HG02852 (cell line): ENCODE results near the gene GABBR1.

Experiments
- ATAC-seq: cut with Tn5 transposase; IDR thresholded peaks from one replicate; pipeline ENCODE4 v1.9.1; 2021; ENCODE audit warnings: mild to moderate bottlenecking, moderate library complexity; ENCODE audit not compliant: unreplicated experiment

The GABBR1 gene

GRCh38 chr6:29655658-29656057 is 22.7 kb upstream of the GABBR1 start:
- ATAC-seq = no peak

- ATAC-seq = no peak
These were observed 20.6 kb upstream of the GABBR1 start for GRCh38 chr6:29653452-29654038.

- no peak for ATAC-seq
These were observed 19.2 kb upstream of the GABBR1 start for GRCh38 chr6:29652198-29652584.

- ATAC-seq = no peak
These were observed 18.6 kb upstream of the GABBR1 start for GRCh38 chr6:29651413-29652197.

GRCh38 chr6:29649701-29650673 is 17.0 kb upstream of the GABBR1 start:
- ATAC-seq = peak; percentile 96

- ATAC-seq = no peak
These were observed 15.1 kb upstream of the GABBR1 start for GRCh38 chr6:29647927-29648642.

GRCh38 chr6:29641430-29642148 is 8.6 kb upstream of the GABBR1 start:
- ATAC-seq = no peak

- ATAC-seq = no peak
These were observed 4.3 kb upstream of the GABBR1 start for GRCh38 chr6:29637247-29637646.

GRCh38 chr6:29633534-29633905 is 537 bp upstream of the GABBR1 start:
- no peak for ATAC-seq

- ATAC-seq = peak; percentile 22
These were observed 887 bp downstream of the GABBR1 start for GRCh38 chr6:29631860-29632731.

- ATAC-seq = no peak
These were observed 1.7 kb downstream of the GABBR1 start for GRCh38 chr6:29631209-29631810.

GRCh38 chr6:29630315-29630714 is 2.7 kb downstream of the GABBR1 start:
- no peak for ATAC-seq

GRCh38 chr6:29629571-29629970 is 3.4 kb downstream of the GABBR1 start:
- ATAC-seq = no peak

- ATAC-seq = no peak
These were observed 4.3 kb downstream of the GABBR1 start for GRCh38 chr6:29628419-29629281.

GRCh38 chr6:29627755-29628418 is 5.1 kb downstream of the GABBR1 start:
- no peak for ATAC-seq

- ATAC-seq = no peak
These were observed 5.8 kb downstream of the GABBR1 start for GRCh38 chr6:29626948-29627754.
